Endothelial cell of umbilical vein (primary cell): ENCODE results near the gene FIBCD1.

Experiments
- CTCF ChIP-seq, 2 donors: IDR thresholded peaks; 1 replicate in 1 of 2; 2 replicates in 1 of 2; pipeline ENCODE4 v1.5.1; 2011; ENCODE audit warnings: low read length in 2 of 2, mild to moderate bottlenecking in 2 of 2, moderate library complexity in 2 of 2, control low read depth in 1 of 2, inconsistent platforms in 1 of 2, low read depth in 1 of 2; ENCODE audit not compliant: insufficient read depth in 1 of 2; ENCODE audit errors: extremely low read depth in 1 of 2
- FOS ChIP-seq: IDR thresholded peaks from 2 replicates; pipeline ENCODE4 v1.6.1; 2011; ENCODE audit warnings: mild to moderate bottlenecking, low read length, moderate library complexity, borderline replicate concordance; ENCODE audit not compliant: insufficient read depth
- GATA2 ChIP-seq: IDR thresholded peaks from 2 replicates; pipeline ENCODE4 v1.7.0; 2011; ENCODE audit warnings: low read depth, mild to moderate bottlenecking, moderate library complexity, mixed read lengths, low read length; ENCODE audit not compliant: insufficient read length, insufficient read depth
- MAX ChIP-seq: IDR thresholded peaks from 2 replicates; pipeline ENCODE4 v1.6.1; 2011; ENCODE audit not compliant: insufficient read depth, insufficient read length
- MYC ChIP-seq: IDR thresholded peaks from one replicate; pipeline ENCODE4 v1.6.1; 2011; ENCODE audit warnings: mild to moderate bottlenecking, low read depth, low read length
- POLR2A ChIP-seq: IDR thresholded peaks from 2 replicates; pipeline ENCODE4 v1.6.1; 2012; ENCODE audit warnings: low read depth, mild to moderate bottlenecking, control low read depth, low read length
- POLR2AphosphoS5 ChIP-seq: IDR thresholded peaks from 2 replicates; pipeline ENCODE4 v1.6.1; 2012; ENCODE audit warnings: low read depth, mild to moderate bottlenecking, control low read depth, low read length, moderate library complexity; ENCODE audit not compliant: insufficient read depth

GRCh38 chr9:130852801-130853200, 86.2 kb downstream of the FIBCD1 start:
- TF ChIP-seq POLR2A (no peak), CTCF (IDR thresholded peaks at IDR 0.05; ENCODE audit: extremely low read depth in 1 of 2, insufficient read depth in 1 of 2, low read depth in 1 of 2, low read length in 2 of 2) (no peak), POLR2AphosphoS5 (no peak), MYC (no peak), GATA2 (no peak), MAX (no peak), FOS (no peak)
